IMR-90 (cell line): Measurements from ENCODE around the gene HCN2. TPM values are rescaled to one million over a fixed set of nuclear protein-coding genes. Genes with fewer than 3 reads are reported as not detected.

Experiments
- ATAC-seq: fragments of 200-7000 bp; cut with Tn5 transposase; 2 replicates; pipeline ENCODE4 v1.9.1; 2020; ENCODE audit warnings: low read depth, mild to moderate bottlenecking, moderate library complexity
- BruUV-seq: library from RNA; stranded (reverse); fragments of 400-500 nt; replicated peaks from 2 replicates; lab custom pipeline; 2021; lab: Mats Ljungman, UMichigan
- CTCF ChIA-PET: fragments of 300-600 bp; formaldehyde crosslinking; extraction: SDS; loops from one replicate; lab custom pipeline; 2021; ENCODE audit warnings: antibody characterized with exemption; lab: Yijun Ruan, JAX
- POLR2A ChIA-PET: fragments of 300-600 bp; sonication (Branson Sonifier 250); formaldehyde crosslinking; loops from one replicate; lab custom pipeline; 2022; ENCODE audit warnings: antibody characterized with exemption; ENCODE audit not compliant: unreplicated experiment; lab: Charles Lee
- DNase-seq: peaks from one replicate; pipeline ENCODE4 v3.0.0; 2013
- H2AFZ ChIP-seq: replicated peaks from 2 replicates; pipeline ENCODE3; 2013; ENCODE audit warnings: low read length, mild to moderate bottlenecking; ENCODE audit not compliant: poor library complexity
- H2AK5ac ChIP-seq: 2 replicates; pipeline ENCODE4 v1.6.1; 2013; ENCODE audit warnings: low read depth, low read length, inconsistent platforms
- H2AK9ac ChIP-seq: replicated peaks from 2 replicates; pipeline ENCODE3; 2013; ENCODE audit warnings: mild to moderate bottlenecking, low read depth, low read length, moderate library complexity; ENCODE audit not compliant: poor library complexity
- H2BK120ac ChIP-seq: 2 replicates; pipeline ENCODE4 v1.6.1; 2013; ENCODE audit warnings: low read depth, low read length, inconsistent platforms
- H2BK15ac ChIP-seq: 3 replicates; pipeline ENCODE4 v1.6.1; 2013; ENCODE audit warnings: low read depth, low read length, inconsistent platforms
- H2BK20ac ChIP-seq: 2 replicates; pipeline ENCODE4 v1.6.1; 2013; ENCODE audit warnings: low read depth, mild to moderate bottlenecking, inconsistent platforms, low read length, moderate library complexity
- H2BK5ac ChIP-seq: 2 replicates; pipeline ENCODE4 v1.6.1; 2013; ENCODE audit warnings: mild to moderate bottlenecking, low read depth, low read length, inconsistent platforms; ENCODE audit not compliant: poor library complexity, severe bottlenecking
- H3K14ac ChIP-seq: replicated peaks from 2 replicates; pipeline ENCODE4 v1.6.1; 2013; ENCODE audit warnings: low read depth, low read length, inconsistent platforms
- H3K18ac ChIP-seq: 2 replicates; pipeline ENCODE4 v1.6.1; 2013; ENCODE audit warnings: low read depth, low read length, control low read depth
- H3K23ac ChIP-seq: 2 replicates; pipeline ENCODE4 v1.6.1; 2013; ENCODE audit warnings: low read depth, low read length, inconsistent platforms
- H3K27ac ChIP-seq: 2 replicates; pipeline ENCODE4 v1.5.1; 2013; ENCODE audit warnings: mild to moderate bottlenecking, control low read depth, low read length; ENCODE audit not compliant: insufficient read depth
- H3K27me3 ChIP-seq: 2 replicates; pipeline ENCODE4 v1.6.1; 2013; ENCODE audit warnings: low read length; ENCODE audit not compliant: control insufficient read depth, insufficient read depth
- H3K36me3 ChIP-seq: 2 replicates; pipeline ENCODE4 v1.6.1; 2013; ENCODE audit warnings: low read length, mixed read lengths; ENCODE audit not compliant: control insufficient read depth, insufficient read depth
- H3K4ac ChIP-seq: 2 replicates; pipeline ENCODE4 v1.6.1; 2013; ENCODE audit warnings: low read depth, low read length, inconsistent platforms
- H3K4me1 ChIP-seq: 2 replicates; pipeline ENCODE4 v1.6.1; 2013; ENCODE audit warnings: low read length, mixed read lengths; ENCODE audit not compliant: control insufficient read depth, insufficient read depth
- H3K4me2 ChIP-seq: 2 replicates; pipeline ENCODE4 v1.6.1; 2013; ENCODE audit warnings: low read depth, mild to moderate bottlenecking, control low read depth, low read length, moderate library complexity
- H3K4me3 ChIP-seq: 2 replicates; pipeline ENCODE4 v1.5.1; 2013; ENCODE audit warnings: low read depth, mild to moderate bottlenecking, control low read depth, low read length, moderate library complexity; ENCODE audit not compliant: insufficient read depth
- H3K56ac ChIP-seq: 2 replicates; pipeline ENCODE4 v1.6.1; 2013; ENCODE audit warnings: low read length, inconsistent platforms; ENCODE audit not compliant: insufficient read depth; ENCODE audit errors: extremely low read depth
- H3K79me1 ChIP-seq, 2 experiments: 2 replicates each; pipeline ENCODE4 v1.6.1; 2013; ENCODE audit warnings: low read length in 2 of 2, inconsistent platforms in 1 of 2, low read depth in 1 of 2
- H3K9ac ChIP-seq: 2 replicates; pipeline ENCODE4 v1.6.1; 2013; ENCODE audit warnings: low read depth, low read length, control low read depth
- H3K9me1 ChIP-seq: 2 replicates; pipeline ENCODE4 v1.6.1; 2013; ENCODE audit warnings: low read length, inconsistent platforms; ENCODE audit not compliant: insufficient read depth
- H3K9me3 ChIP-seq: 2 replicates; pipeline ENCODE4 v1.6.1; 2013; ENCODE audit warnings: low read length; ENCODE audit not compliant: control insufficient read depth, insufficient read depth
- H4K20me1 ChIP-seq: 2 replicates; pipeline ENCODE4 v1.6.1; 2013; ENCODE audit warnings: low read length, inconsistent platforms; ENCODE audit not compliant: insufficient read depth
- H4K5ac ChIP-seq: 2 replicates; pipeline ENCODE4 v1.6.1; 2013; ENCODE audit warnings: mild to moderate bottlenecking, low read depth, low read length, control low read depth
- H4K8ac ChIP-seq, 2 experiments: 2 replicates each; pipeline ENCODE4 v1.6.1; 2013; ENCODE audit warnings: low read depth in 2 of 2, low read length in 2 of 2, control low read depth in 1 of 2, inconsistent platforms in 1 of 2
- H4K91ac ChIP-seq: 2 replicates; pipeline ENCODE4 v1.6.1; 2013; ENCODE audit warnings: low read depth, low read length, inconsistent platforms; ENCODE audit not compliant: insufficient read depth
- BHLHE40 ChIP-seq: fragments of 150-350 bp; IDR thresholded peaks from 2 replicates; pipeline ENCODE4 v1.6.1; 2016; ENCODE audit warnings: mild to moderate bottlenecking, low read depth, low read length
- CEBPB ChIP-seq: IDR thresholded peaks from 2 replicates; pipeline ENCODE4 v1.6.1; 2012; ENCODE audit warnings: low read depth, low read length, improper control_type of control experiment
- CHD1 ChIP-seq: IDR thresholded peaks from 2 replicates; pipeline ENCODE4 v1.6.1; 2012; ENCODE audit warnings: low read depth, low read length, improper control_type of control experiment
- CTCF ChIP-seq: conservative IDR thresholded peaks from 2 replicates; pipeline ENCODE4 v1.5.1; 2012; ENCODE audit warnings: mild to moderate bottlenecking, low read depth, low read length, improper control_type of control experiment
- ELK1 ChIP-seq: fragments of 150-350 bp; IDR thresholded peaks from 2 replicates; pipeline ENCODE4 v1.6.1; 2016; ENCODE audit warnings: low read depth, mild to moderate bottlenecking, low read length, moderate library complexity, borderline replicate concordance
- MAFK ChIP-seq: IDR thresholded peaks from 2 replicates; pipeline ENCODE4 v1.6.1; 2012; ENCODE audit warnings: low read depth, low read length, improper control_type of control experiment
- MAZ ChIP-seq: IDR thresholded peaks from 2 replicates; pipeline ENCODE4 v1.6.1; 2012; ENCODE audit warnings: low read depth, mild to moderate bottlenecking, low read length, improper control_type of control experiment, moderate library complexity, borderline replicate concordance
- MXI1 ChIP-seq: IDR thresholded peaks from 2 replicates; pipeline ENCODE4 v1.6.1; 2012; ENCODE audit warnings: low read depth, mild to moderate bottlenecking, low read length, moderate library complexity, borderline replicate concordance
- NFE2L2 ChIP-seq: fragments of 150-350 bp; IDR thresholded peaks from 2 replicates; pipeline ENCODE4 v1.6.1; 2016; ENCODE audit warnings: low read depth, mild to moderate bottlenecking, low read length
- POLR2A ChIP-seq: IDR thresholded peaks from 2 replicates; pipeline ENCODE4 v1.6.1; 2012; ENCODE audit warnings: mild to moderate bottlenecking, low read depth, low read length
- RAD21 ChIP-seq: IDR thresholded peaks from 2 replicates; pipeline ENCODE4 v1.6.1; 2012; ENCODE audit warnings: low read length, improper control_type of control experiment
- RCOR1 ChIP-seq: IDR thresholded peaks from 2 replicates; pipeline ENCODE4 v1.6.1; 2012; ENCODE audit warnings: mild to moderate bottlenecking, low read length, improper control_type of control experiment; ENCODE audit not compliant: insufficient replicate concordance
- RFX5 ChIP-seq: IDR thresholded peaks from 2 replicates; pipeline ENCODE4 v1.8.0; 2012; ENCODE audit warnings: low read depth, mild to moderate bottlenecking, low read length, moderate library complexity
- SMC3 ChIP-seq: fragments of 150-350 bp; IDR thresholded peaks from 2 replicates; pipeline ENCODE4 v1.6.1; 2016; ENCODE audit warnings: low read depth, mild to moderate bottlenecking, antibody characterized with exemption, low read length, moderate library complexity
- USF2 ChIP-seq: fragments of 150-350 bp; IDR thresholded peaks from 2 replicates; pipeline ENCODE4 v1.6.1; 2017; ENCODE audit warnings: mild to moderate bottlenecking, antibody characterized with exemption, low read length, low read depth
- WGBS, 2 experiments: methylation state at CpG; one replicate each; pipeline versions ENCODE4 v1.1.5 to v1.1.7; 2013; ENCODE audit warnings: missing lambda C conversion rate in 2 of 2; ENCODE audit not compliant: insufficient read length in 1 of 2; ENCODE audit errors: extremely low coverage in 2 of 2; 5-methylcytosine and 5-hydroxymethylcytosine counted together
- dilution Hi-C: fragments of 300-500 bp; cut with HindIII; formaldehyde crosslinking; loops from one replicate; pipeline ENCODE4 v1.14.3; 2018; ENCODE audit warnings: low sequenced_read_pairs; ENCODE audit not compliant: unreplicated experiment
- in situ Hi-C: fragments of 300-500 bp; cut with MboI; formaldehyde crosslinking; loops from 3 replicates; pipeline ENCODE4 v1.14.3; 2019; ENCODE audit warnings: low sequenced_read_pairs, inconsistent platforms, mixed read lengths
- intact Hi-C: fragments of 100-400 bp; cut with micrococcal nuclease; formaldehyde crosslinking; loops from 2 replicates; pipeline ENCODE4 v1.10.0; 2022
- polyA plus RNA-seq, 3 experiments: library from polyadenylated mRNA; depleted of rRNA; stranded (reverse); fragments of >200 nt; gene quantifications; 2 replicates each; pipeline ENCODE4 v1.2.3, GENCODE V29; 2012; ENCODE audit warnings: low replicate concordance in 1 of 3
- total RNA-seq: library from RNA; depleted of rRNA; stranded (reverse); fragments of >200 nt; gene quantifications from 2 replicates; pipeline ENCODE4 v1.2.3, GENCODE V29; 2012

The HCN2 gene
- total and polyA plus RNA-seq, 2 of the 4 experiments (the other 2 are of a cell fraction): 0.72 to 2.6 TPM

DNA sequence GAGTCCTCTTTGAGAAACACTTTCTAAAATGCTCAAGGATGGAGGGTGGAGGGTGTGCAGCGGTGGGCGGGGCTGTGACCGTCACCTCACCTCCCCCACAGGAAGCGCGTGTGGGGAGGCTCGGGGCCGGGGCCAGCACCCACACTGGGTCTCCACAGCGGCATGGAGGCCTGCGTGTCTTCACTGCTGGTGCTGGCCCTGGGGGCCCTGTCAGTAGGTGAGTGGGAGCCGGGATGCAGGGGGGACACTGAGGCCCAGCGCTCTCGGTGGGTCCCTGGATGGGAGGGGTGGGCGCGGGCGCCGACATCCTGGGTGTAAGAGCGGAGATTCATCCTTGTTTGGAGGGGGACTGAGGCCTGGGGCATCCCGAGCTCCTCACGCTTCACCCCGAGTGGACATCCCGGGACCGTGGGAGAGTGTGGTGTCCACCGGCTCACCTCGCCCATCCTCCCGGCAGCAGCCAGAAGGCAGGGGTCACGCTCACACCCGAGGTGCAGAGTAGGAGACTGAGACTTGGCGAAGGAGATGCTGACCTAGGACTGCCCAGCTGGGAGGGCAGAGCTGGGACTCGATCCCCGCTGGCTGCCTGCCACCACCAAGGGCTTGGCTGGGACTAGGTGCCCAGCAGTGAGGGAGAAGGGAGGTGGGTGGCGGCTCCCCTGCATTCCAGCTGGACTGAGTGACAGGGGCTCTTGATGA is 45.6 kb upstream of the HCN2 start, which contains the start of gene GZMM:
GZMM (plus strand) TSS at position 144 of the 699 bp plus-strand sequence; CDS start at position 163, 19 bp downstream.
- H3K27me3 ChIP-seq: no peaks in the 10 kb centered on the region
- no peak within 1 kb of the TSS for H4K8ac ChIP-seq
- in situ Hi-C loops: no loop called here
- no peak within 1 kb of the TSS for H3K18ac ChIP-seq
- no peak within 1 kb of the TSS for H2BK120ac ChIP-seq
- H3K27ac ChIP-seq: no peak within 1 kb of the TSS
- H2BK20ac ChIP-seq: no peak within 1 kb of the TSS
- no peak within 1 kb of the TSS for H2BK15ac ChIP-seq
- no peak within 1 kb of the TSS for H3K4ac ChIP-seq
- no peaks in the 10 kb centered on the region for H3K4me1 ChIP-seq
- H3K4me2 ChIP-seq: no peak within 1 kb of the TSS
- no peak within 1 kb of the TSS for H2AK5ac ChIP-seq
- no peak within 1 kb of the TSS for H3K4me3 ChIP-seq
- dilution Hi-C loops: no loop called here
- ChIA-PET POLR2A (no interaction called here), CTCF (no interaction called here)
- no peak within 1 kb of the TSS for H3K9ac ChIP-seq
- intact Hi-C loops: no loop called here
- peaks cover 7% of the 10 kb centered on the region for H4K20me1 ChIP-seq
- no peaks in the 10 kb centered on the region; a peak in 1 of 4 replicates for H3K79me1 ChIP-seq
- H3K36me3 ChIP-seq: peaks cover 25% of the 10 kb centered on the region
- H2BK5ac ChIP-seq: no peak within 1 kb of the TSS
- no peak within 1 kb of the TSS for H2AK9ac ChIP-seq
- no peak within 1 kb of the TSS for H3K23ac ChIP-seq
- TF ChIP-seq RAD21 (no peak), SMC3 (no peak), NFE2L2 (no peak), RCOR1 (no peak), MAZ (no peak), MXI1 (no peak), USF2 (no peak), CTCF (no peak), CHD1 (no peak), MAFK (no peak), RFX5 (no peak), POLR2A (no peak), CEBPB (no peak), ELK1 (no peak), BHLHE40 (no peak)
- H3K14ac ChIP-seq: no peak within 1 kb of the TSS
- BruUV-seq: no TSS peak
- H3K56ac ChIP-seq: no peak within 1 kb of the TSS
- 63% methylated on average over 11 of the region's 31 CpGs; no CpG with 5 or more reads in 1 of the 2 experiments for WGBS, 2 experiments
- H4K5ac ChIP-seq: no peak within 1 kb of the TSS
- H3K9me1 ChIP-seq: peaks cover 8% of the 10 kb centered on the region
- DNase-seq: no peak
- H3K9me3 ChIP-seq: no peaks in the 10 kb centered on the region
- no peak within 1 kb of the TSS for H2AFZ ChIP-seq
- no peak within 1 kb of the TSS for H4K91ac ChIP-seq
- ATAC-seq: peak; percentile 15; the same call in 1 of the 2 replicates
